ENCODE measurements around the gene CCDC32.
A peak's percentile ranks its signal among the peaks of the same experiment; 100 is the strongest.
"Not testable (repeated sequence)": the region's sequence is repeated elsewhere in the genome, so short reads cannot be mapped to it uniquely, and the experiment has no call there.

CCDC32 gene

DNA sequence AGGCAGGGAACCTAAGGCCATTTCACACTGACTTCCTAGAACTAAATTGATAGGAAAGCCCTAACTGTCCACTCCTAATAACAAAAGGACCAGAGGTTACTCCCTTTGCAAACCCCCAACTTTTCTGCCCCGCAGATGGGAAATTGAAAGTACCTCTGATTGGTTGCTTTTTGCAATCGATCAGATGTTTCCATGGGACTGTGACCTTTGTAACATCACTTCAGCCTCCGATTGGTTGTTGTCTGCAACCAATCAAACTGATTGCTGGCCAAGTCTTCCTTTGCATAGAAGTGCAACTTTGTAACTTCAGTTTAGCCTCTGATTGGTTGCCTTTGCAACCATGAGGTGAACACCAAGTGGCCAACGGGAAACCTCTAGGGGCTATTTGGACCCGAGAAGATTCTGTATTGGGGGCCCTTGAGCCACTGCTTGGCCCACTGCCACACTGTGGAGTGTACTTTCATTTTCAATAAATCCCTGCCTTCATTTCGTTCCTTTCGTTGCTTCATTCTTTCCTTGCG, 17.9 kb upstream of the CCDC32 start:
- DNase-seq: no peak
- TF ChIP-seq, protein P1, sequence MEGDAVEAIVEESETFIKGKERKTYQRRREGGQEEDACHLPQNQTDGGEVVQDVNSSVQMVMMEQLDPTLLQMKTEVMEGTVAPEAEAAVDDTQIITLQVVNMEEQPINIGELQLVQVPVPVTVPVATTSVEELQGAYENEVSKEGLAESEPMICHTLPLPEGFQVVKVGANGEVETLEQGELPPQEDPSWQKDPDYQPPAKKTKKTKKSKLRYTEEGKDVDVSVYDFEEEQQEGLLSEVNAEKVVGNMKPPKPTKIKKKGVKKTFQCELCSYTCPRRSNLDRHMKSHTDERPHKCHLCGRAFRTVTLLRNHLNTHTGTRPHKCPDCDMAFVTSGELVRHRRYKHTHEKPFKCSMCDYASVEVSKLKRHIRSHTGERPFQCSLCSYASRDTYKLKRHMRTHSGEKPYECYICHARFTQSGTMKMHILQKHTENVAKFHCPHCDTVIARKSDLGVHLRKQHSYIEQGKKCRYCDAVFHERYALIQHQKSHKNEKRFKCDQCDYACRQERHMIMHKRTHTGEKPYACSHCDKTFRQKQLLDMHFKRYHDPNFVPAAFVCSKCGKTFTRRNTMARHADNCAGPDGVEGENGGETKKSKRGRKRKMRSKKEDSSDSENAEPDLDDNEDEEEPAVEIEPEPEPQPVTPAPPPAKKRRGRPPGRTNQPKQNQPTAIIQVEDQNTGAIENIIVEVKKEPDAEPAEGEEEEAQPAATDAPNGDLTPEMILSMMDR (IDR thresholded peaks at IDR 0.05): no peak
- Histone ChIP-seq H3K27ac (no peak overlapping the region), H3K4me3 (peak overlapping the region; percentile 32 to 38), H3K9me3 (no peaks in the 10 kb centered on the region), H3K36me3 (no peaks in the 10 kb centered on the region), H3K27me3 (no peaks in the 10 kb centered on the region), H3K4me1 (no peaks in the 10 kb centered on the region)
- intact Hi-C loops (cut with DNase I; ENCODE audit: low total_unique reads): no loop called here

GRCh38 chr15:40581796-40582195, 17.0 kb upstream of the CCDC32 start:
- intact Hi-C loops (cut with DNase I; ENCODE audit: low total_unique reads); DNase-seq; H3K4me1 ChIP-seq; H3K27me3 ChIP-seq; H3K27ac ChIP-seq; H3K36me3 ChIP-seq; H3K9me3 ChIP-seq; H3K4me3 ChIP-seq: not testable (repeated sequence)

- no peaks in the 10 kb centered on the region for H3K27me3 ChIP-seq
- H3K36me3 ChIP-seq: peaks cover 3 to 13% (median 10%) of the 10 kb centered on the region in 3 donors
- no peak overlapping the region for H3K4me3 ChIP-seq
- no peak overlapping the region for H3K27ac ChIP-seq
- no peak for DNase-seq
- no peaks in the 10 kb centered on the region for H3K9me3 ChIP-seq
- intact Hi-C loops (cut with DNase I; ENCODE audit: low total_unique reads): no loop called here
- no peaks in the 10 kb centered on the region for H3K4me1 ChIP-seq
- TF ChIP-seq, protein P1 (IDR thresholded peaks at IDR 0.05): no peak
Observed at GRCh38 chr15:40578892-40579291, 14.1 kb upstream of the CCDC32 start.

DNA sequence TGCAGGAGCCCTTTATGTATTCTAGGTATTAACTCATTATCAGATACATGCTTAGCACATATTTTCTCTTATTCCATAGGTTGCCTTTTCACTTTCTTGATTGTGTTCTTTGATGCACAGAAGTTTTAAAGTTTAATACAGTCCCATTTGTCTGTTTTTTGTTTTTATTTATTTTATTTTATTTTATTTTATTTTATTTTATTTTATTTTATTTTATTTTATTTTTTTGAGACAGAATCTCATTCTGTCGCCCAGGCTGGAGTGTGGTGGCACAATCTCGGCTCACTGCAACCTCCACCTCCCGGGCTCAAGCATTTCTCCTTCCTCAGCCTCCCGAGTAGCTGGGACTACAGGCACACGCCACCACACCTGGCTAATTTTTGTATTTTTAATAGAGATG, 12.1 kb upstream of the CCDC32 start:
- H3K27me3 ChIP-seq; H3K9me3 ChIP-seq; H3K4me1 ChIP-seq; intact Hi-C loops (cut with DNase I; ENCODE audit: low total_unique reads); DNase-seq; H3K4me3 ChIP-seq; H3K27ac ChIP-seq: not testable (repeated sequence)
- peaks cover 13 to 31% (median 20%) of the 10 kb centered on the region in 3 donors for H3K36me3 ChIP-seq

DNA sequence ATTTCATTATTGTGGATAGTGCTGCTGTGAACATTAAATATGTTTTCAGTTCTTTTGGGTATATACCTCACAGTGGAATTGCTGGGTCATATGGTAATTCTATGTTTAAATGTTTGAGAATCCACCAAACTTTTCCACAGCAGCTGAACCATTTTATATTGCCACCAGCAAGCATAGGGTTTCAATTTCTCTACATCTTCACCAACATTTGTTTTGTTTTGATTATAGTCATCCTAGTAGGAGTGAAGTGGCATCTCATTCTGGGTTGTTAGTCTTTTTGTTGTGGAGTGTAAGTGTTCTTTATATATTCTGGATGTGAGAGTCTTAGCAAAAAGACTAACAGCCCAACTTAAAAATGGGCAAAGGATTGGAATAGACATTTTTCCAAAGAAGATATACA, 10.3 kb upstream of the CCDC32 start:
- Histone ChIP-seq H3K27ac (no peak overlapping the region), H3K9me3 (no peaks in the 10 kb centered on the region), H3K36me3 (peaks cover 13 to 31% (median 24%) of the 10 kb centered on the region in 3 donors), H3K27me3 (no peaks in the 10 kb centered on the region), H3K4me3 (no peak overlapping the region), H3K4me1 (peaks cover 0 to 15% (median 8%) of the 10 kb centered on the region in 4 donors)
- intact Hi-C loops (cut with DNase I; ENCODE audit: low total_unique reads): no loop called here
- TF ChIP-seq, protein P1 (IDR thresholded peaks at IDR 0.05): no peak
- no peak for DNase-seq

DNA sequence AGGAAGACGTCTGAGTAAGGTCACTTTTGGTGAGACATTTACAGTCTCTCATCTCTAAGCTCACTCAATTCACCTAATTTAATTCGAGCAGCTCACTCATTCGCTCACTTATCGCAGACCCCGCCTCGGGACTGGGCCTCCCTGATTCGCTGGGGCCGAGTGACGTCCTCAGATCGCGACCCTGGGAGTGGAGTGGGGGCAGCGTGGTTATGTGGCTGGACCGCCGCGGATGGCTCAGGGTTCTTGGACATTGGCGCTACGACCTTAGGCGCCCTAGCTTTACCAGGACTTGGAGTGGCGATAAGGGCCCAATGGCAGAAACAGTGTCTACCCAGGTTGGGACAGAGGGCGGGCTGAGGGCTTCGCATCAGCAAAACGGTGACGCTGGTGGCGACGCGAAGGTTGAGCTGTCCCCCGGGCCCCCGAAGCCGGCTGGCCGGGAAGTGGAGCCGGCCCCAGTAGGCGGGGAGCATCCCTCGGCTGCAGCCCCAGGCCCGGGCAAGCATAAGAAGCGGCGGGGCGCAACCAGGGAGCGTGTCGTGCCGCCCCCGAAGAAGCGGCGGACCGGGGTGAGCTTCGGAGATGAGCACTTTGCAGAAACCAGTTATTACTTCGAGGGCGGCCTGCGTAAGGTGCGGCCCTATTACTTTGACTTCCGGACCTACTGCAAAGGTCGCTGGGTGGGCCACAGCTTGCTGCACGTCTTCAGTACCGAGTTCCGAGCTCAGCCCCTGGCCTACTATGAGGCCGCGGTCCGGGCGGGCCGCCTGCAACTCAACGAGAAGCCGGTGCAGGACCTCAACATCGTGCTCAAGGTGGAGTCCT, 4.5 kb upstream of the CCDC32 start, which contains the start of gene RPUSD2:
Gene RPUSD2 (plus strand): TSS at position 171 of the 825 bp plus-strand sequence. CDS start 39 bp downstream, at position 210.
- Histone ChIP-seq H3K4me3 (peak within 1 kb of the TSS; percentile 67 to 97), H3K27me3 (no peaks in the 10 kb centered on the region), H3K9me3 (no peaks in the 10 kb centered on the region), H3K4me1 (peaks cover 0 to 29% (median 18%) of the 10 kb centered on the region in 4 donors), H3K36me3 (peaks cover 13 to 22% (median 18%) of the 10 kb centered on the region in 3 donors), H3K27ac (peak within 1 kb of the TSS; percentile 76 to 88)
- TF ChIP-seq, protein P1 (IDR thresholded peaks at IDR 0.05): no peak
- intact Hi-C loops (cut with DNase I; ENCODE audit: low total_unique reads): loop anchor here (10.0 kb wide), 1 partner anchor 125 kb away; the partner anchor contains the start of gene BAHD1
- peak; percentile 94 to 95 for DNase-seq

Measured in tibial artery (tissue), 4 donors.